Measurements from ENCODE around the gene OGT. TPM values are rescaled to one million over a fixed set of nuclear protein-coding genes. Genes with fewer than 3 reads are reported as not detected.

Gene OGT
- total and polyA plus RNA-seq, 5 donors = 30.3 to 94.4 (median 69.3) TPM

DNA sequence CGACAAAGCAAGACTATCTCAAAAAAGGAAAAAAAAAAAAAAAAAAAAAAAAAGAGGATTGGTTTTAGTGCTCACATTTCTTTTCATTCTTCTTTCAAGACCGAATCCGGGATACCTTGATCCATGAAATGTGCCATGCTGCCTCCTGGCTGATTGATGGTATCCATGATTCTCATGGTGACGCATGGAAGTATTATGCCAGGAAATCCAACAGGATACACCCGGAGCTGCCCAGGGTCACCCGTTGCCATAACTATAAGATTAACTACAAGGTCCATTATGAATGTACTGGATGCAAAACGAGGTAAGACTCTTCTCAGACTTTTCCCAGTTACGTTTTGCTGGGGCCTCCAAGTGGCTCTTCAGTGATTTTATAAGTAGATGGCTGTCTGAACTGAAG lies 79.4 kb downstream of the OGT start:
- H3K27ac ChIP-seq (ENCODE audit: low read length) = no peak overlapping the region
- WGBS = 83% methylated on average over 8 of the region's 8 CpGs
- H3K27me3 ChIP-seq (ENCODE audit: control insufficient read depth, insufficient read depth) = no peaks in the 10 kb centered on the region
- no peaks in the 10 kb centered on the region for H3K9me3 ChIP-seq (ENCODE audit: control insufficient read depth, low read length)
- H3K4me1 ChIP-seq (ENCODE audit: control insufficient read depth, insufficient read depth, low read length) = no peaks in the 10 kb centered on the region
- no peak for ATAC-seq
- H3K4me3 ChIP-seq (ENCODE audit: low read length) = no peak overlapping the region
- intact Hi-C loops (cut with DNase I) = no loop called here
- DNase-seq = no peak

DNA sequence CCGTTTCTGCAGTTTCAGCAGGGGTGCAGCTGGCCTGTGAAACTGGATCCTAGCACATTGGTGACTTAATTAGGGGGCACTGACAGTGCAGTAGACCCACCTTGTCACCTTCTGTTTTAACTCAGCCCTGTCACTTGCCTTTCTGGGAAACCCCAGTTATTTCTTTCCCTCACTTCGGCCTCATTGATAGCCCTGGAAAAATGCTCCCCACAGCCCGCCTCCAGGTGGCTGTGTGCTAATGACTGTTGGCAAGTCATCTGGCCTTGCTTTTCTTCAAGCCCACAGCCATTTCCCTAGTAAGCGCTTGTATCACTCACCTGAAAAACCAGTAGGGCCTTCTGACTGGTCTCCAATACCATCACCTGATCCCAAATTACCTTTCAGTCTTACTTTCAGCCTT lies 82.2 kb downstream of the OGT start:
- ATAC-seq (no peak), DNase-seq (no peak)
- Histone ChIP-seq H3K9me3 (ENCODE audit: control insufficient read depth, low read length) (no peaks in the 10 kb centered on the region), H3K4me1 (ENCODE audit: control insufficient read depth, insufficient read depth, low read length) (no peaks in the 10 kb centered on the region), H3K4me3 (ENCODE audit: low read length) (no peak overlapping the region), H3K27me3 (ENCODE audit: control insufficient read depth, insufficient read depth) (no peaks in the 10 kb centered on the region), H3K27ac (ENCODE audit: low read length) (no peak overlapping the region)
- 87% methylated on average over 4 of the region's 4 CpGs for WGBS
- intact Hi-C loops (cut with DNase I) = no loop called here

DNA sequence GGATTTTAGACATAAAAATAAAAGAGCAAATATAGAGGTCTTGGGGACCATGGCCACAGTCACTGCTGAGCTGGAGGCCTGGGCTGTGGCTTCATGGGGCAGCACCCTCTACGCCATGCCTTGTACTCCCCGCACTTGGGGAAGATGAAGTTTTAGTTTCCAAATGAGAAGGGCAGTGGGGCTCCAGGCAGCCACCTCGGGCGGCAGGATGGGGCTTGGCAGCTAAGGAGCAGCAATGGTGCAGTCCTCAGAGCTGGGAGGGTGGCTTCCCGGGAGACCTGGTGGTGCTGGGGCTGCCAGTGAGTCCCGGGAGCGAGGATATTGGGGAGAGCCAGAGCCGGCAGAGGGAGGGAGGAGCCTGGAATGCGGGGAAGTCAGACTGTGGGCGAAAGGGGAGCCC lies 83.0 kb downstream of the OGT start:
- no peak overlapping the region for H3K4me3 ChIP-seq (ENCODE audit: low read length)
- H3K4me1 ChIP-seq (ENCODE audit: control insufficient read depth, insufficient read depth, low read length) = no peaks in the 10 kb centered on the region
- H3K27me3 ChIP-seq (ENCODE audit: control insufficient read depth, insufficient read depth) = no peaks in the 10 kb centered on the region
- DNase-seq = no peak
- intact Hi-C loops (cut with DNase I) = no loop called here
- H3K27ac ChIP-seq (ENCODE audit: low read length) = no peak overlapping the region
- no peak for ATAC-seq
- no peaks in the 10 kb centered on the region for H3K9me3 ChIP-seq (ENCODE audit: control insufficient read depth, low read length)
- WGBS = 89% methylated on average over 10 of the region's 10 CpGs

DNA sequence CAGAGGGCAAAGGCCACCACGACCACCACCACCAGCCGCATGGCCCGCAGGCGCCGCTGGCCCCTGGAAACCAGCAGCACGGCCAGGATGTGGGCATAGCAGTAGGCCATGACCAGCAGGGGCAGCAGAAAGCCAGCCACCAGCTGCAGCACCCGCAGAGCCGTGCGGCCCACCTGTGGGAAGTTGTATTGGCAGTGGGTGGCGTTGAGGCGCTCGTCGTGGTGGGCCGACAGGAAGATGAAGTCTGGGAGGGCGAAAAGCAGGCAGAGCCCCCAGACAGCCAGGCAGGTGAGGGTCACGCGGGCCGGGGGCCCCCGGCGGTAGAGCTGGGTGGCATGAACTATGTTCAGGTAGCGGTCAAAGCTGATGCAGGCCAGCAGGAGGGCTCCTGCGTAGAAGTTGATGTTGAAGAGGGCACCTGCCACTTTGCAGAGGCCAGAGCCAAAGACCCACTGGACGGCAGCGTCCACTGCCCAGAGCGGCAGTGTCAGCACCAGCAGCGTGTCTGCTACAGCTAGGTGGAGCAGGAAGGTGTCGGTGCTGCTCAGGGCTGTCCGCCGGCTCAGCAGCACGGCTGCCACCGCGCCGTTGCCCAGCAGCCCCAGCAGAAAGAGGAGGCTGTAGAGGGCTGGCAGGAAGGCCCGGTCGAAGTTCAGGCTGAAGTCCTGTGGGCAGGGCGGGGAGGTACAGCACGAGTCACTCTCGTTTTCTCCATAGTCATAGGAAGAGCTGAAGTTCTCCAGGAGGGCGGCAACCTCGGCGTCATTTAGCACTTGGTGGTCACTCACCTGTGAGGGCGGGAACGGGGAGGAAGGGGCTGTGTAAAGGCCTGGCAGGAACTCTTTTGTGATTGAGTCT lies 84.0 kb downstream of the OGT start:
- H3K27ac ChIP-seq (ENCODE audit: low read length) = no peak overlapping the region
- no peak for ATAC-seq

DNA sequence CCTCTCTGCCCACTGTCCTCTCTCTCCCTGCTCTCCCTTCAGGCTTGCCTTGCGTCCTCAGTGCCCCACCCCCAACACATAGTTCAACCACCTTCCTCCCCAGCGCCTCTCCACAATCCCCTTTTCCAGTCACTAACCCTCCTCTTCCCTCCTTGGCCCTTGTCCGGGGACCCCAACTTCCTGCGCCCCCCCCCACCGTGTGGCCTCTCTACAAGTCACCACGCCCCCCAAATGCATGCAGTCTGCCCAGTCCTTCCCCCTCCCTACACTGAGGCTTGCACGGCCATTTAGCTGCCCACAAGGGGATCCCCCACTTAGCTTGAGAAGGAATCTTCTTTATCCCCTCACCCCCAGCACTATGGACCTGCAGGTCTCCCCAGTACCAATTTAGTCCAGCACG lies 84.8 kb downstream of the OGT start:
- Histone ChIP-seq H3K27me3 (ENCODE audit: control insufficient read depth, insufficient read depth) (no peaks in the 10 kb centered on the region), H3K4me1 (ENCODE audit: control insufficient read depth, insufficient read depth, low read length) (no peaks in the 10 kb centered on the region), H3K9me3 (ENCODE audit: control insufficient read depth, low read length) (no peaks in the 10 kb centered on the region), H3K27ac (ENCODE audit: low read length) (no peak overlapping the region), H3K4me3 (ENCODE audit: low read length) (no peak overlapping the region)
- no peak for DNase-seq
- intact Hi-C loops (cut with DNase I) = no loop called here
- ATAC-seq = no peak
- WGBS = 79% methylated on average over 8 of the region's 8 CpGs

More for the DNA sequence above, 84.0 kb downstream of the OGT start:
- 84% methylated on average over 43 of the region's 43 CpGs for WGBS
- peak in 1 of 3 donors; percentile 47 for DNase-seq
- Histone ChIP-seq H3K9me3 (ENCODE audit: control insufficient read depth, low read length) (no peaks in the 10 kb centered on the region), H3K27me3 (ENCODE audit: control insufficient read depth, insufficient read depth) (no peaks in the 10 kb centered on the region), H3K4me1 (ENCODE audit: control insufficient read depth, insufficient read depth, low read length) (no peaks in the 10 kb centered on the region), H3K4me3 (ENCODE audit: low read length) (no peak overlapping the region)
- intact Hi-C loops (cut with DNase I) = no loop called here

DNA sequence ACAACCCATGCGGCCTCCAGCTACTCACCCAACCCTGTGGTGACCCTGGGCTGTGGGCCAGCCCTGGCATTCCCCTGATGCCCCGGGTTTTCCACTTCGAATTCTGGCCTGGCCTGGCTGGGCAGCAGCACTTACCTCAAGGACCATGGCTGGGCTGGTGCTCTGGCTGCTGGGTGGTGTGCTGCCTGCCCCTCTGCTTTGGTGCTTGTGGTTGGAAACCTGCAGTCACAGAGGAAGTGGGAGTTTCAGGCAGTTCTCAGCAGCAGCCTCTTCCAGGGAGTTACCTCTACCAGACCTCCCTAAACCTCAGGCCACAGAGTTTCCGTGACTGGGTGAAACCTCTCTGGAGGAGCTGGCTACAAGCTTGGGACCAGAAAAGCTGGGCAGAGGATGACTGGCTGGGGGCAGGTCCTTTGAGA lies 85.4 kb downstream of the OGT start, which contains the start of gene CXCR3:
TSS of gene CXCR3 (minus strand) at position 209 of the 419 bp plus-strand sequence. CDS start at position 147, 62 bp downstream.
- H3K27ac ChIP-seq (ENCODE audit: low read length) = no peak within 1 kb of the TSS
- peaks cover 2% of the 10 kb centered on the region for H3K4me1 ChIP-seq (ENCODE audit: control insufficient read depth, insufficient read depth, low read length)
- intact Hi-C loops (cut with DNase I) = no loop called here
- peak in 2 of 3 donors; percentile 50 to 63 for DNase-seq
- H3K27me3 ChIP-seq (ENCODE audit: control insufficient read depth, insufficient read depth) = no peaks in the 10 kb centered on the region
- H3K9me3 ChIP-seq (ENCODE audit: control insufficient read depth, low read length) = no peaks in the 10 kb centered on the region
- WGBS = 54% methylated on average over 4 of the region's 4 CpGs
- no peak for ATAC-seq
- H3K4me3 ChIP-seq (ENCODE audit: low read length) = no peak within 1 kb of the TSS

DNA sequence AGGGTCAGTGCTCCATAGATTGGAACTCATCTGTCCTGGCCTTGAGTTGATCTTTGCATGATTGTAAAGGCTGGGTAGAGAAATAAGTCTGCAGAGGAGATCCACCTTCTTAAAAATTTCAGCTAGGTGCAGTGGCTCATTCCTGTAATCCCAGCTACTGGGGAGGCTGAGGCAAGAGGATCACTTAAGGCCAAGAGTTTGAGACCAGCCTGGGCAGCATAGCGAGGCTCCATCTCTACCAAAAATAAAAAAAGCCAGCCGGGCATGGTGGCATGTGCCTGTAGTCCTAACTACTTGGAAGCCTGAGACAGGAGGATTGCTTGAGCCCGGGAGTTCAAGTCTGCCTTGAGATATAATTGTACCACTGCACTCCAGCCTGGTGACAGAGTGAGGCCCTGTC lies 85.9 kb downstream of the OGT start:
- H3K4me1 ChIP-seq (ENCODE audit: control insufficient read depth, insufficient read depth, low read length) = peaks cover 4% of the 10 kb centered on the region
- 90% methylated on average over 3 of the region's 3 CpGs for WGBS
- H3K4me3 ChIP-seq (ENCODE audit: low read length) = no peak overlapping the region
- H3K27me3 ChIP-seq (ENCODE audit: control insufficient read depth, insufficient read depth) = no peaks in the 10 kb centered on the region
- H3K9me3 ChIP-seq (ENCODE audit: control insufficient read depth, low read length) = no peaks in the 10 kb centered on the region
- DNase-seq (no peak), ATAC-seq (no peak)
- no peak overlapping the region for H3K27ac ChIP-seq (ENCODE audit: low read length)
- intact Hi-C loops (cut with DNase I) = no loop called here

DNA sequence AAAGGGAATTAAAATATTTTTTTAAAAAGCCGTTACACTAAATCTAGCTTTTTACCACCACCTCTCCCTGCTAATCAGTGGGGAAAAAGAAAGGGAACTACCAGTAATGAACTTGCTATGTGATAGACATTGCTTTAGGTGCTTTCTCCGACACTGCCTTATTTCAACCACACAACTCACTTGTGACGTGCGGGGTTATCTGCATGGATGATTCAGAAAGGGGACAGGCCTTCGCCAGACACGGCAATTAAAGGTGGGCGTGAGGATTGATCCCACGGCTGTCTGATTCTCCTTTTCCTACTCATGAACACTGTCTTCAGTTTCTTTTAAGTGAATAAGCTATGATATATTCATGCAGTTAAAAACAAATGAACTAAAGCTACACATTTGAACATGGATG lies 86.3 kb downstream of the OGT start:
- intact Hi-C loops (cut with DNase I) = no loop called here
- H3K27me3 ChIP-seq (ENCODE audit: control insufficient read depth, insufficient read depth) = no peaks in the 10 kb centered on the region
- H3K4me1 ChIP-seq (ENCODE audit: control insufficient read depth, insufficient read depth, low read length) = peaks cover 4% of the 10 kb centered on the region
- 85% methylated on average over 8 of the region's 8 CpGs for WGBS
- no peak overlapping the region for H3K27ac ChIP-seq (ENCODE audit: low read length)
- no peak overlapping the region for H3K4me3 ChIP-seq (ENCODE audit: low read length)
- ATAC-seq = no peak
- no peak for DNase-seq
- no peaks in the 10 kb centered on the region for H3K9me3 ChIP-seq (ENCODE audit: control insufficient read depth, low read length)

DNA sequence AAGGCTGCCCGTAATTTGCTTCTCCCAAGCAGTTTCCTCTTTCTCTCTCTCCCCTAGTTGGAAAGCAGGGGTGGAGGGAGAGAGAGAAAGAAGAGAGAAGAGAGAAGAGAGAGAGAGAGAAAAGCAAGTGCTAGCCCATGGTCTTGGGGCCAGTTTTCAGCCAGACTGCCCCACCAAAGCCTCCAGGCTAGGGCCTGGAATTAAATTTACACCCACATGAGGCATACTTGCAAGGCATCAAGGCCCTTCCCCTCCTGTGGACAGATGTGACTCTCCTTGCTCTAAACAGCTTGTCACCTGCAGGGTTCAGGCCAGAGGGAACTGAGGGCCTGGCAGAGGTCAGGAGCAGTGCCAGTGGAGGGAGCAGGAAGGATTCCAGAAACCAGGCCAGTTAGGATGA lies 87.1 kb downstream of the OGT start:
- DNase-seq (no peak), ATAC-seq (no peak)
- Histone ChIP-seq H3K27ac (ENCODE audit: low read length) (no peak overlapping the region), H3K27me3 (ENCODE audit: control insufficient read depth, insufficient read depth) (no peaks in the 10 kb centered on the region), H3K4me1 (ENCODE audit: control insufficient read depth, insufficient read depth, low read length) (peaks cover 4% of the 10 kb centered on the region), H3K9me3 (ENCODE audit: control insufficient read depth, low read length) (no peaks in the 10 kb centered on the region), H3K4me3 (ENCODE audit: low read length) (no peak overlapping the region)
- 88% methylated on average over 1 of the region's 1 CpG for WGBS
- intact Hi-C loops (cut with DNase I) = no loop called here

DNA sequence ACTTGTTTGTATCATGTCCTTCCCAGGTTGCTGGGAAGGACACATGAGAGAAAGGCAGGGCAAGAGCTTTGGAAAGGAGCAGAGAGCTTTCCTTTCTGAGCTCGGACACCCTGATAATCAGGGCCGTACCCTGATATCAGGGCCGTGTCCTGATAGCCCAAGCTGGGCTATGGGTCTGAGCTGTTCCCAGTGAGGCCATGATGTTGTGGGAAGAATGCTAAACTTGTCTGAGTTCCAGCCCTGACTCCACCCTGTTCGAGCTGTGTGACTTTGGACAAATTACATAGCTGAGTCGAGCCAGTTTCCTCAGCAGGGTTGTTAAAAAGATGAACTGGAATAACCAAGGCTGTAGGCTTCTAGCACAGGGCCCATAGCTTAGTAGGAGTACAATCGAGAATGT lies 88.7 kb downstream of the OGT start:
- Histone ChIP-seq H3K4me3 (ENCODE audit: low read length) (no peak overlapping the region), H3K27me3 (ENCODE audit: control insufficient read depth, insufficient read depth) (no peaks in the 10 kb centered on the region), H3K27ac (ENCODE audit: low read length) (peak overlapping the region; percentile 57), H3K9me3 (ENCODE audit: control insufficient read depth, low read length) (no peaks in the 10 kb centered on the region), H3K4me1 (ENCODE audit: control insufficient read depth, insufficient read depth, low read length) (peaks cover 4% of the 10 kb centered on the region)
- DNase-seq (peak in 1 of 3 donors; percentile 64), ATAC-seq (peak; percentile 67 to 76)
- intact Hi-C loops (cut with DNase I) = no loop called here
- 27% methylated on average over 6 of the region's 6 CpGs for WGBS

DNA sequence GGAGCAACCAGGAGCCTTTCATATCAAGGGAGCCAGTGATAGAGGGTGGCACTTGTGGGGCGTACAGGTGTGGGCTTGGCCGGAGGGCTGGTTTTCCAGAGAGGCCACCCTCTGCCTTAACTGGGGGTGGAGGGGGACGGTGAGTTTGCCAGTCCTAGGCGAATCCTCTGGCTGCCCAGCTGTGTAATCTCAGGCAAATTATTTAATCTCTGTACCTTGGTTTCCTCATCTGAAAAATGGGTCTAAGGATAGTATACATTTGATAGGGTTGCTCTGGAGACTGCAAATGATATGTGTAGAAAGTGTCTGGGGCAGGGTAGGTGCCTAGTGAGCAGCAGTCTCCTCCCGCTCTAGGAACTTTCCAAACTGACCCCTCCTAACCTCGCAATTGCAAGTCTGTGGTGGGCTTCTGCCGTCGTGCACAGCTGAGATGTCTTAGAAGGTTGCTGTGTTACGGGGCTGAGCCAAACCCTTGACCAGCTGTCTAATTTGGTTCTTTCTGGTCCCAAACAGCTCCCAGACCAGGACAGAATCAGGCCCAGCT lies 89.2 kb downstream of the OGT start:
- ATAC-seq = no peak

More for the DNA sequence above, 89.2 kb downstream of the OGT start:
- Histone ChIP-seq H3K4me3 (ENCODE audit: low read length) (no peak overlapping the region), H3K27ac (ENCODE audit: low read length) (peak overlapping the region; percentile 91), H3K27me3 (ENCODE audit: control insufficient read depth, insufficient read depth) (no peaks in the 10 kb centered on the region), H3K4me1 (ENCODE audit: control insufficient read depth, insufficient read depth, low read length) (peaks cover 4% of the 10 kb centered on the region), H3K9me3 (ENCODE audit: control insufficient read depth, low read length) (no peaks in the 10 kb centered on the region)
- peak in 1 of 3 donors; percentile 37 for DNase-seq
- 66% methylated on average over 9 of the region's 9 CpGs for WGBS
- intact Hi-C loops (cut with DNase I) = no loop called here
